BLaER1 treated with 17β-estradiol and CSF1 and Interleukin-3, amounts not matched to agents 10 nM and 100 nM (cell line): ENCODE measurements around the gene ERGIC1.

ENCODE experiments used
- H3K27ac ChIP-seq, 11 experiments: shearing (Covaris generic); formaldehyde crosslinking; 2 replicates each; pipeline ENCODE4 v1.8.1; 2022
- H3K27me3 ChIP-seq, 11 experiments: shearing (Covaris generic); formaldehyde crosslinking; 2 replicates each; pipeline ENCODE4 v1.8.1; 2022
- H3K36me3 ChIP-seq, 11 experiments: shearing (Covaris generic); formaldehyde crosslinking; 2 replicates each; pipeline ENCODE4 v1.8.1; 2022
- H3K4me1 ChIP-seq, 10 experiments: shearing (Covaris generic); formaldehyde crosslinking; 2 replicates each; pipeline ENCODE4 v1.8.1; 2022
- H3K4me2 ChIP-seq, 11 experiments: shearing (Covaris generic); formaldehyde crosslinking; 2 replicates each; pipeline ENCODE4 v1.8.1; 2022
- H3K4me3 ChIP-seq, 10 experiments: shearing (Covaris generic); formaldehyde crosslinking; 2 replicates each; pipeline ENCODE4 v1.8.1; 2022
- H3K9ac ChIP-seq, 11 experiments: shearing (Covaris generic); formaldehyde crosslinking; 2 replicates each; pipeline ENCODE4 v1.8.1; 2022
- H3K9me3 ChIP-seq, 11 experiments: shearing (Covaris generic); formaldehyde crosslinking; replicated peaks in 1 of 11; 2 replicates each; pipeline ENCODE4 v1.8.1; 2022
- H4K20me1 ChIP-seq, 11 experiments: shearing (Covaris generic); formaldehyde crosslinking; 2 replicates each; pipeline ENCODE4 v1.8.1; 2022
- Cebpa-rat ChIP-seq, 11 experiments: shearing (Covaris generic); IDR thresholded peaks; 2 replicates each; pipeline ENCODE4 v1.8.1; 2022

The ERGIC1 gene

DNA sequence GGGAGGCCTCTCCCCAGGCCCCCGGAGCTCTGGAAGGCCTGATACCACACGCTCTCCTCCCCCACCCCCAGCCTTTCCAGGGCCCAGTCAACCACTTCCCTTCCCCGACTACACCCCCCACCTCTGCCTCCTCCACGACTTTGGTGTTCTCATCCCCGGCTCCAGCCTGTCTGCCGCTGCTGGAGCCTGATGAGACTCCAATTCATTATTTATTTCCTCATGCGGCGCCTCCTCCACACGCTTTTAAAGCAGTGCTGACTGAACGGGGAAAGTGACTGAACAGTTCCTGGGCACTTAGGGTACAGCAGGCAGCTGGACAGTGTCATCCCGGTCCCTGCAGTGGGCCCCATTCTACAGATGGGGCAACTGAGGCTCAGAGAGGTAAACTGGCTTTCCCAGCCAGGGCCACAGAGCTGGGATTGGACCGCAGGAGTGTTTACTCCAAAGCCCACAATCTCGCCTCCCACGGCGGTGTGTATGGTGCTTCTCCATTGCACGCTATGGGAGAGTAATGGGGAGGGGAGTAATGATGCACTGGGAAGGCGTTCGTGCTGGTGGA is 109.3 kb downstream of the ERGIC1 start:
- H3K4me3 ChIP-seq, result no peak overlapping the region
- H3K9me3 ChIP-seq, result no peaks in the 10 kb centered on the region
- H3K36me3 ChIP-seq, result peaks cover 14 to 97% (median 56%) of the 10 kb centered on the region in 11 experiments; a peak in 21 of 22 replicates
- peak overlapping the region; percentile 69 to 92 (median 76) for H3K4me2 ChIP-seq
- peak overlapping the region; percentile 1 to 69 (median 65); a peak in 19 of 22 replicates for H3K9ac ChIP-seq
- H3K4me1 ChIP-seq, result peaks cover 43 to 96% (median 87%) of the 10 kb centered on the region in 10 experiments
- no peaks in the 10 kb centered on the region for H3K27me3 ChIP-seq
- H3K27ac ChIP-seq, result peak overlapping the region in 10 of 11 experiments; percentile 21 to 82 (median 72); a peak in 20 of 22 replicates
- peaks cover 0 to 21% (median 0%) of the 10 kb centered on the region in 11 experiments; a peak in 5 of 22 replicates for H4K20me1 ChIP-seq
- no peak for TF ChIP-seq Cebpa-rat (IDR thresholded peaks at IDR 0.05)

- no peaks in the 10 kb centered on the region for H3K9me3 ChIP-seq
- no peak overlapping the region for H3K4me3 ChIP-seq
- H3K27ac ChIP-seq, result peak overlapping the region in 10 of 11 experiments; percentile 21 to 82 (median 72); a peak in 19 of 22 replicates
- peaks cover 14 to 97% (median 51%) of the 10 kb centered on the region in 11 experiments; a peak in 21 of 22 replicates for H3K36me3 ChIP-seq
- H3K4me2 ChIP-seq, result peak overlapping the region; percentile 69 to 92 (median 76)
- H3K4me1 ChIP-seq, result peaks cover 43 to 100% (median 92%) of the 10 kb centered on the region in 10 experiments
- H3K9ac ChIP-seq, result peak overlapping the region in 10 of 11 experiments; percentile 1 to 69 (median 60); a peak in 16 of 22 replicates
- H4K20me1 ChIP-seq, result peaks cover 0 to 21% (median 0%) of the 10 kb centered on the region in 11 experiments; a peak in 5 of 22 replicates
- TF ChIP-seq Cebpa-rat (IDR thresholded peaks at IDR 0.05), result no peak
- H3K27me3 ChIP-seq, result no peaks in the 10 kb centered on the region
These were observed 109.9 kb downstream of the ERGIC1 start for GRCh38 chr5:172943906-172944305.

DNA sequence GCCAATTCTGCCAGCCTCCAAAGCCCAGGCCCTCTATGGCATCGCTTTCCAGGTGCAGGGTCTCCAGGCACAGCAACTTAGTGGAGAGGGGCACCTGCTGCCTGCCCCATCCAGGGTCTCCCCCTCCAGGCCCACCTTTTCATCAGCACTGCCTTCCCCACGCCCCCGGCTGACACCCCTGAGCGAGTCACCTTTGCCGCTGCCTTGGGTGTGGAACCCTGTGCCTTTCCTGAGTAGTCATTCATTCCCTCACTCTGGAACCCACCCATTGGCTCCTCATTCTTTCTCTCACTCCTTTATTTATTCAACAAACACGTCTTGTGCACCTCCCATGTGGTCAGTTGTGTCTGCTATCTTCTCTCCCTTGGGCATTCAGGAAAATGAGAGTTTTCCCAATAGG is 110.7 kb downstream of the ERGIC1 start:
- peaks cover 14 to 92% (median 43%) of the 10 kb centered on the region in 11 experiments; a peak in 21 of 22 replicates for H3K36me3 ChIP-seq
- TF ChIP-seq Cebpa-rat (IDR thresholded peaks at IDR 0.05), result no peak
- H3K9me3 ChIP-seq, result no peaks in the 10 kb centered on the region
- H3K4me2 ChIP-seq, result peak overlapping the region; percentile 69 to 92 (median 76); a peak in 21 of 22 replicates
- no peaks in the 10 kb centered on the region for H3K27me3 ChIP-seq
- no peak overlapping the region for H3K4me3 ChIP-seq
- peak overlapping the region in 3 of 11 experiments; percentile 4 to 69 (median 69); a peak in 3 of 22 replicates for H3K9ac ChIP-seq
- H3K27ac ChIP-seq, result peak overlapping the region in 9 of 11 experiments; percentile 65 to 82 (median 73); a peak in 17 of 22 replicates
- peaks cover 0 to 15% (median 0%) of the 10 kb centered on the region in 11 experiments; a peak in 5 of 22 replicates for H4K20me1 ChIP-seq
- peaks cover 47 to 100% (median 94%) of the 10 kb centered on the region in 10 experiments for H3K4me1 ChIP-seq

DNA sequence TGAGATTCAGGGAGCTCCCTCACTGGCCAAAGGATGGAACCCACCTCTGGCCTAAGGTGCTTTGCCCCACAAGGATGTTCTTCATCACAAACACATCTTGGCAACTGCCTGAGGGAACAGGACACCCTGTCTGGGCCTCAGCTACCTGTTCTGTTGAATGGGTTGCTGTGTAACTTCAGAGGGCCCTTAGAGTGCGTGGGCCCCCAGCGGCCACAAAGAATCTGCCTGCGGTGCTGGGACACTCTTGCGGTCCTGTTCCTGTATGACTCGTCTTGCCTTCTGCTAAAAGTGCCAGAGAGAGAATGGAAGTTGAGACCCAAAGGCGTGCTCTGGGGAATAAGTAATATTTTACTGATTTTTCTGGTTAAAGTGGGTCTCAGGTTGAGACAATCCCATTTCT is 111.1 kb downstream of the ERGIC1 start:
- Histone ChIP-seq H3K27ac (peak overlapping the region in 9 of 11 experiments; percentile 67 to 82 (median 75); a peak in 17 of 22 replicates), H3K27me3 (no peaks in the 10 kb centered on the region), H3K36me3 (peaks cover 14 to 91% (median 39%) of the 10 kb centered on the region in 11 experiments; a peak in 21 of 22 replicates), H3K4me3 (no peak overlapping the region), H4K20me1 (peaks cover 0 to 15% (median 0%) of the 10 kb centered on the region in 11 experiments; a peak in 5 of 22 replicates), H3K4me1 (peaks cover 51 to 100% (median 96%) of the 10 kb centered on the region in 10 experiments), H3K9ac (peak overlapping the region in 2 of 11 experiments; percentile 4 to 23; a peak in 1 of 22 replicates), H3K4me2 (peak overlapping the region; percentile 69 to 92 (median 76); a peak in 20 of 22 replicates), H3K9me3 (no peaks in the 10 kb centered on the region)
- TF ChIP-seq Cebpa-rat (IDR thresholded peaks at IDR 0.05), result no peak

DNA sequence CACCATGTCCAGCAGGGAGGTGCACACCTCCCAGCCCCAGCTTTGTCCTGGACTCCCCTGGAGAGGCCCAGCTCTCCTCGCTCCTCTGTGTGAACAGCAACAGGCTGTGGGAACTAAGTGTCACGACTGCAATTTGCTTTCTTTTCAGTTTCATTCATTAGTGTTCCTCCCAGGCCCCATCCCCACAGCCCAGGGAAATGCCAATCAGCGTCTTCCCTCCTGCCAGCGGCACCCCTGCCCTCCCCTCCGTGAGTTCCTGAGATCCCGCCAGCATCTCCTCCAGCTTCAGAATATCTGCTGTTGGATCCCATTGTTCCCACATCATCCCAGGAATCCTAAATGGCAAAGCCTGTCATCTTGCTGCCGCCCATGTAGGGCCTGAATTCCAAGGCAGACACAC is 112.1 kb downstream of the ERGIC1 start:
- no peak for TF ChIP-seq Cebpa-rat (IDR thresholded peaks at IDR 0.05)
- H3K27ac ChIP-seq, result peak overlapping the region in 8 of 11 experiments; percentile 21 to 82 (median 74); a peak in 15 of 22 replicates
- peaks cover 61 to 100% (median 100%) of the 10 kb centered on the region in 10 experiments for H3K4me1 ChIP-seq
- H3K9me3 ChIP-seq, result no peaks in the 10 kb centered on the region
- H4K20me1 ChIP-seq, result peaks cover 0 to 9% (median 0%) of the 10 kb centered on the region in 11 experiments; a peak in 3 of 22 replicates
- peak overlapping the region in 7 of 11 experiments; percentile 5 to 71 (median 30); a peak in 3 of 22 replicates for H3K9ac ChIP-seq
- no peak overlapping the region for H3K4me3 ChIP-seq
- no peaks in the 10 kb centered on the region for H3K27me3 ChIP-seq
- peaks cover 6 to 91% (median 37%) of the 10 kb centered on the region in 11 experiments; a peak in 20 of 22 replicates for H3K36me3 ChIP-seq
- peak overlapping the region in 9 of 11 experiments; percentile 69 to 92 (median 78); a peak in 17 of 22 replicates for H3K4me2 ChIP-seq

DNA sequence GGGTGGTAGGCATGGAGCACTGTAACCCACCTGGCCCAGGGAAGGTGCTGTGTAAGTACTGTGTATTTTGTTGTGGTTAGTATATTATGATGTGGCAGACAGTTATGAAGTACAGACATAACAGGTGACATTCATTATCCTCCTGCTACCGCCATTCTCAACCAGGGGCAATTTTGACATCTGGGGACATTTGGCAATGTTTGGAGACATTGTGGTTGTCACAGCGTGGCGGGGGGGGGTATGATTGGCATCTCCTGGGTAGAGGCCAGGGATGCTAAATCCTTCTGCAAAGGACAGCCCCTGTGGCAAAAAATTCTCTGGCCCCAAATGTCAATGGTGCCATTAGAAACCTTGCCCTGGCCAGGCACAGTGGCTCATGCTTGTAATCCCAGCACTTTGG is 115.4 kb downstream of the ERGIC1 start:
- Histone ChIP-seq H3K9ac (0 out of 22 replicates have a peak overlapping the region, but pooled peaks of 1 of the 11 experiments have one; percentile 66), H3K27me3 (no peaks in the 10 kb centered on the region), H3K4me2 (peak overlapping the region in 9 of 11 experiments; percentile 64 to 92 (median 78); a peak in 17 of 22 replicates), H3K27ac (peak overlapping the region in 8 of 11 experiments; percentile 0 to 77 (median 54); a peak in 13 of 22 replicates), H3K36me3 (peaks cover 6 to 69% (median 39%) of the 10 kb centered on the region in 11 experiments; a peak in 20 of 22 replicates), H4K20me1 (peaks cover 0 to 3% (median 0%) of the 10 kb centered on the region in 11 experiments; a peak in 1 of 22 replicates), H3K4me1 (peaks cover 46 to 95% (median 89%) of the 10 kb centered on the region in 10 experiments), H3K4me3 (no peak overlapping the region), H3K9me3 (no peaks in the 10 kb centered on the region)
- no peak for TF ChIP-seq Cebpa-rat (IDR thresholded peaks at IDR 0.05)

DNA sequence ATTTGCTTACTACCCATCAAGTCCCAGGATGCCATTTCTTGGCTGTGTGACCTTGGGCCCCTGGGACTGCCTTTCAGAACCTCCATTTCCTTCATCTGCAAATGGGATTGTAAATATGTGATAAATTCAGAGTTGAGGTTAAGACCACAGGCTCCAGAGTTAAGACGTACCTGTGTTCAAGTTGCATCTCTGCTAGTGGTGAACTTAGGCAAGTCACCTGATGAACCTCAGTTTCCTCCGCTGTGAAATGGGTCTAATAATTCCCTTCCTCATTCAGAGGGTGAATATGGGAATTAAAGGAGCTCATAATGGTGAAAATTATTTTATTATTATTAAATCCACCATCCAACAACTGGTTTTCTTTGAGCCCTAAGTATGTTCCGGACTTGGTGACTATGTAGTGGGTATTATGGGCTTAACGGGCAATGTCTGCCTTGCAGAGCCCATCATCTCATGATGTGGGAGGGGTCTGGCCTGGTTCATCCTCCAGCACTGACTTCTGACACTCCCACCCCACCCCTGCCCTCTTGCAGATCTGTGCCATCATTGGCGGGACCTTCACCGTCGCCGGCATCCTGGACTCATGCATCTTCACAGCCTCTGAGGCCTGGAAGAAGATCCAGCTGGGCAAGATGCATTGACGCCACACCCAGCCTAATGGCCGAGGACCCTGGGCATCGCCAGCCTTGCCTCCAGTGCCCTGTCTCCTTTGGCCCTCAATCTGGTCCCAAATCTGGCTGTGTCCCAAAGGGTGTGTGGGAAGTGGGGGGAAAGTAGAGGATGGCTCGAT is 116.3 kb downstream of the ERGIC1 start:
- Histone ChIP-seq H3K27ac (peak overlapping the region in 8 of 11 experiments; percentile 32 to 77 (median 56); a peak in 14 of 22 replicates), H3K36me3 (peaks cover 6 to 60% (median 31%) of the 10 kb centered on the region in 11 experiments; a peak in 20 of 22 replicates), H3K4me1 (peaks cover 46 to 95% (median 89%) of the 10 kb centered on the region in 10 experiments)

More for the DNA sequence above, 116.3 kb downstream of the ERGIC1 start:
- Histone ChIP-seq H3K9me3 (no peaks in the 10 kb centered on the region), H3K4me3 (no peak overlapping the region), H3K9ac (peak overlapping the region in 2 of 11 experiments; percentile 17 to 66; a peak in 2 of 22 replicates), H3K27me3 (no peaks in the 10 kb centered on the region), H3K4me2 (peak overlapping the region; percentile 54 to 92 (median 72); a peak in 21 of 22 replicates), H4K20me1 (peaks cover 0 to 3% (median 0%) of the 10 kb centered on the region in 11 experiments; a peak in 1 of 22 replicates)
- no peak for TF ChIP-seq Cebpa-rat (IDR thresholded peaks at IDR 0.05)
